HG03457 (cell line): Measurements from ENCODE around the gene YWHAE.
"Not testable (repeated sequence)": the region's sequence is repeated elsewhere in the genome, so short reads cannot be mapped to it uniquely, and the experiment has no call there.

ENCODE experiments used
- ATAC-seq: cut with Tn5 transposase; IDR thresholded peaks from one replicate; pipeline ENCODE4 v1.9.1; 2021; ENCODE audit warnings: moderate number of reproducible peaks; ENCODE audit not compliant: unreplicated experiment

YWHAE gene

DNA sequence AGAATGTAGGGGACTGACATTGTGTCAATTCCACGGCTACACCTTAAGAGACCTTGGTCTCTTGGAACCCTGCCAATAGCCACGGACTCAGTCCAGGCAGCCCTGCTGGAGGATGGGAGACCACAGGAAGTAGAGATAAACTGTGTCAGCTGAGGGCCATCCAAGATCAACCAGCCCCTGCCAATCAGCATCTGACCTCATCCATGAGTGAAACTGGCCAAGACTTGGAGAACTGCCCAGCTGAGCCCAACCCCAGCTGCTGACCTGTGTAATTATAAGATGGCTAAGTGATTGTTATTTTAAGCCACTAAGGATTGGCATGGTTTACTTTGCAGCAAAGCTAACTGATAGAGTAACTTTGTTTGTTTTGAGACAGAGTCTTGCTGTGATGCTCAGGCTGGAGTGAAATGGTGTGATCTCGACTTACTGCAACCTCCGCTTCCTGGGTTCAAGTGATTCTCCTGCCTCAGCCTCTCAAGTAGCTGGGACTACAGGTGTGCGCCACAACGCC is 13.3 kb upstream of the YWHAE start:
- no peak for ATAC-seq

DNA sequence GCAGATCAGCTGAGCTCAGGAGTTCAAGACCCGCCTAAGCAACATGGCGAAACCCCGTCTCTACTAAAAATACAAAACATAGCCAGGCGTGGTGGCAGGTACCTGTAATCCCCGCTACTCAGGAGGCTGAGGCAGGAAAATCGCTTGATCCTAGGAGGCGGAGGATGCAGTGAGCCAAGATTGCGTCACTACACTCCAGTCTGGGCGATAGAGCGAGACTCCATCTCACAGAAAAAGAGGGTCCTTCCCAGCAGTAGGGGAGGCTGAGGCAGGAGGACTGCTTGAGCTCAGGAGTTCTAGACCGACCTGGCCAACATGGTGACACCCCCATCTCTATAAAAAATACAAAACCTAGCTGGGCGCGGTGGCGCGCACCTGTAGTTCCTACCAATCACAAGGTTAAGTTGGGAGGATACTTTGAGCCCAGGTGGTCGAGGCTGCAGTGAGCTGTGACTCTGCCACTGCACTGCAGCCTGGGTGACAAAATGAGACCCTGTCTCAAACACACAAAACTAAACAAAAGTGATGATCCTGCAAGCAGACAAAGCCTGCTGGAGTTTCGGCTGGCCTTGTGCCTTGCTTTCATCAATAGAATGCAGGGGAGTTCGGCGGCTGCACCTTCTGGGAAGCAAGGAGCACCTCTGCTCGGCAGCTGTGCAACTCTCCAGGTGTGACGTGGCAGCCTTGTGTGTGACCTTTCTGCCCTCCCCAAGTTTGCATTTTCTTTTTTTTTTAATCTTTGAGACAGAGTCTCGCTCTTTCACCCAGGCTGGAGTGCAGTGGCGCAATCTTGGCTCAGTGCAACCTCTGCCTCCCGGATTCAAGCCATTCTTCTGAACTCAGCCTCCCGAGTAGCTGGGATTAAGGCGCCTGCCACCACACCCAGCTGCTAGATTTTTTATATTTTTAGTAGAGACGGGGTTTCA is 12.4 kb upstream of the YWHAE start:
- no peak for ATAC-seq

DNA sequence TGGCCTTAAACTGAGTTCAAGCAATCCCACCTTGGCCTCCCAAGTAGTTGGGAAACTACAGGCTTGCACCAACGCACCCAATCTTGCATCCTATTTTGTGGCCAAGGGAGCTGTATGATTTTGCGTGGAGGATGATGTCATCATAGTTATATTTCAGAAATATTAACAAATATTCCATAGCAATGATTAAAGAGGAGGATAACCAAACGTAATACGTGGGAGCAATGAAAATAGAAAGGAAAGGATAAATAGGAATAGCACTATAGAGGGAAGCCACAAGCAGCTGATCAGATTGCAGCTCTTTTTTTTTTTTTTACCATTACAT is 2.2 kb upstream of the YWHAE start:
- ATAC-seq: no peak

DNA sequence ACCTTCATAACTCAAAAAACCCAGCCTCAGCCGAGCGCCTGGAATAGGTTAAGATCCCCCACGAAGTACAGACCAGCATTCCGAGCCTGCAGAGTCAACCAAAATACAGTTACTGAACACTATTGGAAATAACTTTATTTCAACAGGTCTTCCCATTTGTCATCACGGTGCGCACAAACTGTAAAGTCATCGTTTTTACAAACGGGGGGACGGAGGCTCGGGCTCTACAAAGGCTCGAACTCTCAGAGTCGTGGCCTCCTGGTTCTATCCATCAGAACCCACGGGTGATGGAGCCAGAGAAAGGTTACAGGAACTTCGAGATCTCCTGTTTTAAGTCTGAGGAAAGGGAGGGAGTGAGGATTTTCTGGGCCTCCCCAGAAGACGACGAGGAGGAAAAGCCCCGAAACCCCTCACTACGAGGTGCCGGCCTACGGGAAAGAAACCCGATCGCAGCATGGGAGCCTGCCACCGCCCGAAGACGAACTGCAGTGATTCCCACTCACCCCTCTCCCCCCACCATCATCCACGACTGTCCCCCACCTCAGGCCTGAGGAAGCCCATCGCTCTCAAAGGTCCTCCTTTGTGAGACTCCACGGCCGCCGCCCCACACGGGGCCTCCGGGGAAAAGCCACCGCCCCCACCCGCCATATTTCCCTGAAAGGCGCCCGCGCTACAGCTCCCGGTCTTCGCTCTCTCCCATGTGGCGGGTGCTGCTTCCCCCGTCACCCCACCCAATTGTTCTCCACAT is 917 bp downstream of the YWHAE start:
- no peak for ATAC-seq

DNA sequence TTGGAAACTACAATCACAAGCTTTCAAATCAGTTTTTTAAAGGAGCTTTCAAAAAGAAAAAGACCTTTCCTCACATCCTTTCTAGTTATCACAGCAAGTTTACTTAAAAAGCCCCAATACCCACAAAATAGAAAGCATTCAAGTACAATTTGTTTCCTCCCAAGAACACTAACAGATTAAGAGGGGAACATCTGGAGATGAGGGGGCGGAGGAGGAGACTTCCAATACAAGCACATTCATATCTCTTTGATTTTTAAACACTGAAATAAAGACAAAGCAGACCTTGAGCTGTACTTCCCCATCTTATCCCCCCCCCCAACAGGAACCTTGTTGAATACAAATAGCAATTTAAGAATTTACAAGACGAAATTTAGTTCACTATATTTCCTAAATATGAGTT is 2.0 kb downstream of the YWHAE start:
- ATAC-seq: no peak

DNA sequence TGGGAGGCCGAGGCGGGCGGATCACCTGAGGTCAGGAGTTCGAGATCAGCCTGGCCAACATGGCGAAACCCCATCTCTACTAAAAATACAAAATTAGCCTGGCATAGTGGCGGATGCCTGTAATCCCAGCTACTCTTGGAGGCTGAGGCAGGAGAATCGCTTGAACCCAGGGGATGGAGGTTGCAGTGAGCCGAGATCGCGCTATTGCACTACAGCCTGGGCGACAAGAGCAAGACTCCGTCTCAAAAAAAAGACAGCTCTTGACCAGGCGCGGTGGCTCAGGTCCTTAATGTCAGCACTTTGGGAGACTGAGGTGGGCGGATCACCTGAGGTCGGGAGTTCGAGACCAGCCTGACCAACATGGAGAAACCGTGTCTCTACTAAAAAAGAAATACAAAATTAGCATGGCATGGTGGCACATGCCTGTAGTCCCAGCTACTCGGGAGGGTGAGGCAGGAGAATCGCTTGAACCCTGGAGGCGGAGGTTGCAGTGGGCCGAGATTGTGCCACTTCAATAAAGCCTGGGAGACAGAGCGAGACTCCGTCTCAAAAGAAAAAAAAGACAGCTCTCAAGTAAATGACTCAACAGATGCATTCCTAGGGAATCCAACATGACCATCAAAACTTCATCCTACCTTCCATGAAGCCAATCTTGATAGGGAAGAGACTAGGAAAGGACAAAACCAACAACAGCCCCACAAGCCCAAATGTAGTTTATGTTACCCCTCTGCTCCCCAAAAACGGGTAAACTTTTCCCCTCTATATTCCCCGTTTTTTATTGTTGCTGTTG is 4.0 kb downstream of the YWHAE start:
- ATAC-seq: not testable (repeated sequence)

DNA sequence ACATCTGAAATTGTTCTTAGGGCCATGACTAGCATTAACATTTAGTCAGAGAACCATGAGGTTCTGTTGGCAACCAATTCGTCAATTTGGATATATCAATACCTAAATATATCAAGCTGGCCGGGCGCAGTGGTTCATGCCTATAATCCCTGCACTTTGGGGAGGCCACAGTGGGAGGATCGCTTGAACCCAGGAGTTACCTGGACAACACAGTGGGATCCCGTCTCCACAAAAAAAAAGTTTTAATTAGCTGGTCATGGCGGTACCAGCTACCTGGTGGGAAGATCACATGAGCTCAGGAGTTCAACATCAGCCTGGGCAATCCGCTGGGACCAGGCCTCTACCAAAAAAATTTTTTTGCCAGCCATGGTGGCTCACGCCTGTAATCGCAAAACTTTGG is 8.4 kb downstream of the YWHAE start:
- no peak for ATAC-seq

DNA sequence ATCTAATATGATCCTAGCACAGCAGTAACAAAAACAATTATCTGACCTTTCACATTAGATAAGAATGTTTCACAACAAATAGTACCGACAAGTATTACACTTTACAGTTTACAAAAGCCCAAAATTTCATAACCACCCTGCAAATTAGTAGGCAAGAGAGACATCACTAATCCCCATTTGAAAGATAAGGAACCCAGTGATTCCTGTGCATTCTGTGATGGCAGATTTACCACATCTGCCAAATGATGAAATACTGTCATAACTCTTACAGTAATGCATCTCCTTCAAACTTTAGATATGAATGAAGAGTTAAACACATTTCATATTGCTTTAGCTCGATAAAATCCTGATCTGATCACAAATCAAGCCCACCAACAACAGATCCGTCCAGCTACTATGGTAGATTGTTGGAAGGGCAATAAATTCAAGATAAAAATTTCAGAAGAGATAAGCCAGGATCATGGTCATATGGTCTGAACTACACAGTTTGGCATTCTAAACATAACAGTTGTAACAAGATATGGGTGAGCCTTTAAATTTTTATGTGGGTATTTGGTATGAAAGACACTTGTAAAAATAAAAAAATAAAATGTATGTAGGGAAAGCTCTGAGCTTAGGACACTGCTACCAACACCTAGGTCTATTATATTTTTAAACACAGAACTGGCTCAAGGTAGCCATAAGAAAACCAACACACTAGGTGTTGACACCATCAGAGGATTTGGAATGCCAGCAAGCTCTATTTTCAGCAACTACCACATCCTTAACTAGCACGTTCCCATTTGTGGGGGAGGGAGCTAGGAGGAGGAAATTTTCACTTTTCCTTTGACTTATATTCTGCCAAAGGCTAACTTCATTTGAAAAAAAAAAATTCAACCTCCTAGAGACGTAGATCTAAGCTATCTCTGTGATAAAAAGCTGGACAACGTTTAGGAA is 9.3 kb downstream of the YWHAE start:
- no peak for ATAC-seq

DNA sequence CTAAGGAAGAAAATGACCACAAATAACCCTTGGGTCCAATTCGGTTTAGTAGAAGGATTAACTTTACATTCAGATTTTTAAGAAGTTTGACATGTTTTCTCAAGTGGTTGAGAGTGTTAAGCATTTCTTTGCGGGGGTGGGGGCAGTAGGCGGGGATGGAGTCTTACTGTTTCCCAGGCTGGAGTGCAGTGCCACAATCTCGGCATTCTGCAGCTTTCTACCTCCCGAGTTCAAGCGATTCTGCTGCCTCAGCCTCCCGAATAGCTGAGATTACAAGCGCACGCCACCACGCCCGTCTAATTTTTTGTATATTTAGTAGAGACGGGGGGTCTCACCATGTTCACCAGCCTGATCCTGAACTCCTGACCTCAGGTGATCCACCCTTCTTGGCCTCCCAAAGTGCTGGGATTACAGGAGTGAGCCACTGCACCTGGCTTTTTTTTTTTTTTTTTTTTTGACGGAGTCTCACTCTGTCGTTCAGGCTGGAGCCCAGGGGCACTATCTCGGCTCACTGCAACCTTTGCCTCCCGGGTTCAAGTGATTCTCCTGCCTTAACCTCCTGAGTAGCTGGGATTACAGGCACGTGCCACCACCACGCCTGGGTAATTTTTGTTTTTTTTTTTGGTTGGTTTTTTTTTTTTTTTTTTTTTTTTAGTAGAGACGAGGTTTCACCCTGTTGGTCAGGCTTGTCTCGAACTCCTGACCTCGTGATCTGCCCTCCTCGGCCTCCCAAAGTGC is 12.4 kb downstream of the YWHAE start:
- not testable (repeated sequence) for ATAC-seq

DNA sequence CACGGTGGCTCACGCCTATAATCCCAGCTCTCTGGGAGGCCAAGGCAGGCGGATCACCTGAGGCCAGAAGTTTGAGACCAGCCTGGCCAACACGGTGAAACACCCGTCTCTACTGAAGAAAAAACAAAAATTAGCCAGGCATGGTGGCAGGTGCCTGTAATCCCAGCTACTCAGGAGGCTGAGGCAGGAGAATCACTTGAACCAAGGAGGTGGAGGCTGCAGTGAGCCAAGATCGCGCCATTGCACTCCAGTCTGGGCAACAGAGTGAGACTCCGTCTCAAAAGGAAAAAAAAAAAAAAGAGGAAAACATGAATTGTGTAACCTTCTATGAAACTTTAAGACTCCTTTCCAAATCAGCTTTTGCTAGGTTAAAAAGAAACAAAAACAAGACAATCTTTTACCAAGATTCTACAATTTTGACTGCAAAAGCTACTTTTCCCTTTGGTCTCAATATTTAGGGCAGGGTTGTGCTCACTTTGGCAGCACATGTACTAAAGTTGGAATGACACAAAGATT is 13.3 kb downstream of the YWHAE start:
- ATAC-seq: not testable (repeated sequence)

DNA sequence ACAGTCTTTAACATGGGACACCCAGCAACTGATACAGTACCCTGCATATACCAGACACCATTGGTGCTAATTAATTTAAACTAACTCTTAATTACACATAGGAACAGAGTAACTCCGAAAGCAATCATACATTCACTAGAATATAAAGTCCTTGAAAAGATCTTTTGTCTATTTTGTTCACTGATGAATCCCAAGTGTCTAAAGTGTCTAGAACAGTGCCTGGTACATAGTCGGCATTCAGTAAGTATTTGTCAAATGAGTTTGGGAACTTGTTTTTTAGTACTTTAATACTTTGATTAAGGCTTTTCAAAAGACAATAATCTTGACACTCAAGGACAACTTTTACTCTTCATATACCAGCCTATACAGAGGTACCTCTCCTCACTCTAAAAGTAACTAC is 13.8 kb downstream of the YWHAE start:
- ATAC-seq: no peak

DNA sequence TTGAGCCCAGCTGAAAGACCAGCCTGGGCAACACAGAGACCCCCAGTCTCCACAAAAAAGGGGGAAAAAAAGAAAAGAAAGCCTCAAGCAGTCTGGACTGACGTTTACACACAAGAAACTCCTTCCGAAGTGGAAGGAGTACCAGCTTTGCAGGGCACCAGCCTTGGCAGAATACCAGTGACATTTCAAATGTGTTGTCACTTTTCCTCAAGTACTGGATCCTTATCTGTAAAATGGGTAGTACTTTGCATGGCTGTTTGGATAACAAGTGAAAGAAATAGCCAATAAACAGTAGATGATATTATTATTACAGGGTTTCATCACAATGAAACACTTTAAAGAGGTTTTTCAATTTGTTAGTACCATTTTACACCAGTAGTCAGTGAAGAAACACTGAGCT is 14.2 kb downstream of the YWHAE start:
- ATAC-seq: no peak

DNA sequence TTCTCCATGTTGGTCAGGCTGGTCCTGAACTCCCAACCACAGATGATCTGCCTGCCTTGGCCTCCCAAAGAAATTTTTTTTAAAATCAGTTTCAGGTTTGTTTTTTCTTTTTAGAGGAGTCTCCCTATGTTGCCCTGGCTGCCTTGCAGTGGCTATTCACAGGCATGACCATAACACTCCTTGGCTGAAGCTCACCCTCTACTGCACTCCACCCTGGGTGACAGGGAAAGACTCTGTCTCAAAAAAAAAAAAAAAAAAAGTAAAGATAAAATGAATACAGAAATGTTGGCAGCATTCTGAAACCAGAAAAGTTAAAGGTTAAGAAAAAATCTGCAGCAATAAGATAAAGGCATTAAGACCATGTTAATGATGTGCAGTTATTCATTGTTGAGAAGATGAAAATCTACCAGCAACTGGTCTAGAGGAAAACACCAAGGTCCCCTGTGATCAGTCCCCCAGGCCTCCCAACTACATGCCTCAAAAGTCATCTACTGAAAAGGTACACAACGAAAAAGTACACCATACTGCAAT is 15.1 kb downstream of the YWHAE start:
- no peak for ATAC-seq

DNA sequence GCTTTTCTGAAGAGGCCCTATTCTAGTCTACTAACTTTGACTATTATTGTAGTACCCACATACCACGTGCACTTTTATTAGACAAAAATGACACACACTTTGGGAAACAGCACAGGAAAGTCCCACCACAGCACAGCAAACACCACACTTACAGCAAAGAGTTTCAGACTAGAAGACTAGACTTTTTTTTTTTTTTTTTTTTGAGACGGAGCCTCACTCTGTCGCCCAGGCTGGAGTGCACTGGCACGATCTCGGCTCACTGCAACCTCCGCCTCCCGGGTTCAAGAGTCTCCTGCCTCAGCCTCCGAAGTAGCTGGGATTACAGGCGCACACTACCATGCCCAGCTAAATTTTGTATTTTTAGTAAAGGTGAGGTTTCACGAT is 20.1 kb downstream of the YWHAE start:
- ATAC-seq: no peak

DNA sequence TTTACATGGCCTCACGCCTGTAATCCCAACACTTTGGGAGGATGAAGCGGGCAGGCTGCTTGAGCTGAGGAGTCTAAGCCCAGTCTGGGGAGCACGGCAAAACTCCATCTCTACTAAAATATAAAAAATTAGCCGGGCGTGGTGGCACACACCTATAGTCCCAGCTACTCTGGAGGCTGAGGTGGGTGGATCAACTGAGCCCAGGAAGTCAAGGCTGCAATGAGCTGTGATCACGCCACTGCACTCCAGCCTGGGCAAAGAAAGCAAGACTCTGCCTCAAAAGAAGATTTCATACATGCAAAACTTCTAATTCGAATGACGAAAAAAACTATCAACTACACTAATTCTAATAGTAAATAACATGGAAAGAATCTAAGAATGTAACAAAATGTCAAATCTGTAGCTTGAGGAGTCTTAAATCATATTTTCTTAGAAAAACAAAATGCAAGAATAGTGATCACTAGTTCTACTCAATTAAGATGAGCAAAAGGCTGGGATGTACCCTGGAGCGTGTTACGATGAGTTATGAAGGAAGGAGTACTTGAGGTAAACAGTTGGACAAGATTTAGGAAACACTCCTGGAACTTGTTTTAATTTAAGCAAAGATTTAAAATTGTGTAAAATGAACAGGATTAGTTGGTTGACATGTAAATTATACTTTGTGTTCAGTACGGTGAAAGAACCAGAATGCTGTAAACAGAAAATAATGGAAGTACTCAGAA is 20.7 kb downstream of the YWHAE start:
- ATAC-seq: no peak

DNA sequence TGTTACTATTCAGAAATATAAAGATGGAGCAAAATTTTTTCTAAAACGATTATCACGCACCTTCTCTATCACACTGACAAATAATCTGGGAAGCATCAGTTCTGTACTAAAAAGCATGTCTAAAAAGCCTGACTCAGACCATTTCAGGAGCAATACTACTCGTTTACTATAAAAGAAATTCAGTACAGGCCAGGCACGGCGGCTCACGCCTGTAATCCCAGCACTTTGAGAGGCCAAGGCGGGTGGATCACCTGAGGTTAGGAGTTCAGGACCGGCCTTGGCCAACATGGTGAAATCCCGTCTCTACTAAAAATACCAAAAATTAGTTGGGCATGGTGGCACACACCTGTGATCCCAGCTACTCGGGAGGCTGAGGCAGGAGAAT is 21.6 kb downstream of the YWHAE start:
- not testable (repeated sequence) for ATAC-seq

DNA sequence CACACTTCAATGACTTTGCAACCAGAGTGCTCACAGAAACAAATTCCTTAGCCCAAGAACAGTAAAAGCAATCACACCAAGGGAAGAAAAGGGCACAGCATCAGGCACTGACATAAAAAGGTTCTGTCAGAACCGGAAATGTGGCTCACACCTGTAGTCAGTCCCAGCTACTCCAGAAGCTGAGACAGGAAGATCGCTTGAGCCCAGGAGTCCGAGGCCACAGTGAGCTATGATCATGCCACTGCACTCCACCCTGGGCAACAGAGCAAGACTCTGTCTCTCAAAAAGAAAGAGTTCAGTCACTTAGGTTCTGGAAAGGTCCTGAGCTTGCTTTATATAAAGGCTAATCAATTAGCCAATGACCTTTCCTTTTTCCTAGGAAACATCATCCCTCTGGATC is 22.7 kb downstream of the YWHAE start:
- no peak for ATAC-seq

DNA sequence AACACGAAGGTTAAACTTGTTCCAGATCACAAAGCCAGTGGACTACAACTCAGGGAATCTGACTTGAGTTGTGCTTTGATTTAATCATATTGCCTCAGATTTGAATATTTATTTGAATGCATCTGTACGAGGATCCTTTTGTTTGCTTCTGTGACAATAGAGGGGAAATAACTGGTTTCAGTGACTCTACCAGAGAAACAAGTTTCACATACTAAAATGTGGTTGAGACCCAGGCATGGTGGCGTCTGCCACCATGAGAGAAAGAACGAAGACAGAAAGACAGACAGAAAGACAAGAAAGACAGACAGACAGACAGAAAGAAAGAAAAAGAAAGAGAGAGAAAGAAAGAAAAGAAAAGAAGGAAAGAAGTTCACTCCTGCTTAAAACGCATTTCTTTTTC is 24.0 kb downstream of the YWHAE start:
- no peak for ATAC-seq

DNA sequence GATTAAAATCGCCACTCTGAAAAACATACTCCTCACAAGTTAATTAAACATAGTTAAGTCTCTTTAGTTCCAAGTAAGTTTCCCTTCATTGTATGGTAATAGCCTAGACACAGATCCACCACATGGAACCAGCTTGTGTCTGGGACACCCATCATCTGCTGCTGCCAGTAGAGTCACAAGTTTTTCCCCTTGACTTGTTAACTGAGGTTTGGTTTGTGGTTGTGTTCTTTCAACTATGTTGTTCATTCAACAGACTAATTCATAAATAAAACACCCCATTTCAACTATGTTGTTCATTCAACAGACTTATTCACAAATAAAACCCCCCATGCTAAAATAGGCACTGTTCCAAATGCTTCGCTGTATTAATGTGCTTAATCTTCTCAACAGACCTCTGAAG is 24.4 kb downstream of the YWHAE start:
- ATAC-seq: no peak
